HFFc6 (cell line): ENCODE results near the gene P3H1. TPM values are rescaled to one million over a fixed set of nuclear protein-coding genes. Genes with fewer than 3 reads are reported as not detected.
"Not testable (repeated sequence)": the region's sequence is repeated elsewhere in the genome, so short reads cannot be mapped to it uniquely, and the experiment has no call there.

Source experiments
- DNase-seq: peaks from one replicate; pipeline ENCODE4 v3.0.0-alpha.2; 2018
- H3K27ac Mint-ChIP-seq: 2 replicates; pipeline ENCODE4 v1.8.0; 2020; ENCODE audit warnings: mild to moderate bottlenecking, mixed read lengths
- H3K27me3 Mint-ChIP-seq: 2 replicates; pipeline ENCODE4 v1.8.0; 2021; ENCODE audit warnings: mild to moderate bottlenecking, moderate library complexity, mixed read lengths; ENCODE audit not compliant: insufficient read depth
- H3K36me3 Mint-ChIP-seq: 2 replicates; pipeline ENCODE4 v1.8.0; 2021; ENCODE audit warnings: low read depth, mixed read lengths
- H3K4me1 Mint-ChIP-seq: 2 replicates; pipeline ENCODE4 v1.8.0; 2020; ENCODE audit warnings: low read depth, mixed read lengths
- H3K4me3 Mint-ChIP-seq: 2 replicates; pipeline ENCODE4 v1.8.0; 2020; ENCODE audit warnings: mild to moderate bottlenecking, moderate library complexity, mixed read lengths
- H3K9me3 Mint-ChIP-seq: 2 replicates; pipeline ENCODE4 v1.8.0; 2020; ENCODE audit warnings: mild to moderate bottlenecking, mixed read lengths
- CTCF ChIP-seq: fragments of 200-600 bp; sonication (generic); IDR thresholded peaks from 2 replicates; pipeline ENCODE4 v1.5.0; 2021; ENCODE audit warnings: antibody characterized with exemption, mild to moderate bottlenecking
- total RNA-seq, 6 experiments: library from RNA; stranded (reverse); fragmentation: NEBNext Ultra II Directional; extraction: Animal tissue kit (Norgen Biotek cat#: 25700); gene quantifications; 2 replicates in 1 of 6; 3 replicates in 5 of 6; pipeline ENCODE4 v1.2.3, GENCODE V29; 2021

P3H1 gene
- total RNA-seq, 6 experiments from 2014 or later, result 115 to 169 (median 126) TPM

DNA sequence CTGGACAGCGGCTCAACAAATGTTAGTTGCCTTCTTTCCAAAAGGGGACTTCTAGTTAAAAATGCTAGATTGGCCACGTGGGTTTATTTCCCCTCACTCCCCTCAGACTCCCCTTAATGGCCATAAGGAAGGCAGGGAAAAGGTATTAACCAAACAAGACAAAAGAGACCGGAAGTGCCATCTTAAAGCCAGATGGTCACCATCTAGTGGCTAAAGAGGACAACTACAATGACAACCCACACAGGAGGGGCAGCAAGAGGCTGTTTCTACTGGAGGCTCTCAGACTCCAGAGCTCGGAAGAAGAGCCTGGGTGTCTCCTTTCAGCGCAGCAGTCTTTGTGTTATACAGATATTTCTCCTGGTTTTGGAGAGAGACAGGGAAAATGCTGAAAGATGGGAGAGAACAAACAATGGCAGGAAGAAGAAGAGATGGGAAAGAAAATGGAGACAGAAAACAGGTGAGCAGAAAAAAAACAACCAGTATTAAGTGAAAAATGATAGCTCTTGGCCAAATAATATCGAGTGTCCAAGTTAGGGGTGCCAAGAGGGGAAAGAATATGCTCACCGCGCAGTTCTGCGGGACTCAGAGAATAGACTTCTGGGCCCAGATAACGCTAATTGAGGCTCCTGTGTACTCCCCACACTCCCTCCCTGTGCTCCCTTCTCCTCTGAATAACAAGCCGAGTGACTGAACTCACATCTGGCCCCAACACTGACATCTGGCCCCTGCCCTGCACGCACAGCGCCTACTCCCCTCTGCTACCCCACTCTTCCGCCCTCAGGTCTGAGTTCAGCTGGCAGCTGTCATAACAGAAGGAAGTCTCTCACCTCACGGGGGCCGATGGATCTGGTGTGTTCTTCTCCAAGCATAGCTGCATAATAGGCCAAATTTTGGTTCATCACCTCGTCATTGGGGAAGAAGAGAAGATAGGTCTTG lies 9.6 kb downstream of the P3H1 start:
- H3K4me3 Mint-ChIP-seq, result no peak overlapping the region
- H3K36me3 Mint-ChIP-seq, result peaks cover 46% of the 10 kb centered on the region
- H3K4me1 Mint-ChIP-seq, result peaks cover 23% of the 10 kb centered on the region
- DNase-seq, result peak; percentile 61
- H3K9me3 Mint-ChIP-seq, result no peaks in the 10 kb centered on the region
- peak overlapping the region; percentile 29; the same call in 1 of the 2 replicates for H3K27ac Mint-ChIP-seq
- peak; percentile 83 for TF ChIP-seq CTCF
- H3K27me3 Mint-ChIP-seq, result no peaks in the 10 kb centered on the region

GRCh38 chr1:42753070-42753469 lies 13.8 kb downstream of the P3H1 start:
- Mint-ChIP-seq H3K27me3 (peaks cover 2% of the 10 kb centered on the region; the same call in 1 of the 2 replicates), H3K27ac (peak overlapping the region; percentile 78), H3K4me3 (no peak overlapping the region), H3K36me3 (peaks cover 69% of the 10 kb centered on the region), H3K4me1 (peaks cover 23% of the 10 kb centered on the region), H3K9me3 (no peaks in the 10 kb centered on the region)
- DNase-seq, result peak; percentile 42
- no peak for TF ChIP-seq CTCF

DNA sequence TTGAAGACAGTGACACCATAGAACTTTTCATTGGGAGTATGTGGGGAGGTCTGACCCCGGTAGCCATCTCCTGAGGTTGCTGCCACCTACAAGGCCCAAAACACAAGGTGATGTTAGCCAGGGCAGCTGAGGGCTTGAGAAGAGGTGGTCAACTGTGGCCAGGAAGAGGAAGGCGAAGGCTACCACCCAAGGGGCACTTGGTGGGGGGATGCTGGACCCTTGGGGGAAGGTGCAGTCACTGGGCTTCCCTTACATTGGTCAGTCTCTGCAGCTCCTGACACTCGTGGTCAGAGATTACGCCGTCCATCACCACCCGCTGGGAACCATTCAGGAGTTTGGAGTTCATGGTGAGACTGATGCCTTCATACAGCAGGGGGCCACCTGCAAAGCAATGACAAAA lies 14.5 kb downstream of the P3H1 start:
- DNase-seq, result no peak
- Mint-ChIP-seq H3K27ac (peak overlapping the region; percentile 27; the same call in 1 of the 2 replicates), H3K36me3 (peaks cover 69% of the 10 kb centered on the region), H3K4me3 (no peak overlapping the region), H3K4me1 (peaks cover 22% of the 10 kb centered on the region), H3K27me3 (peaks cover 2% of the 10 kb centered on the region; the same call in 1 of the 2 replicates), H3K9me3 (no peaks in the 10 kb centered on the region)
- no peak for TF ChIP-seq CTCF

- DNase-seq, H3K9me3 Mint-ChIP-seq, H3K27me3 Mint-ChIP-seq, H3K4me3 Mint-ChIP-seq: not testable (repeated sequence)
- Mint-ChIP-seq H3K27ac (peak overlapping the region; percentile 40; the same call in 1 of the 2 replicates), H3K4me1 (peaks cover 17% of the 10 kb centered on the region), H3K36me3 (peaks cover 62% of the 10 kb centered on the region)
These were observed 15.2 kb downstream of the P3H1 start for GRCh38 chr1:42751511-42752070.

GRCh38 chr1:42750041-42750440 lies 16.8 kb downstream of the P3H1 start:
- Mint-ChIP-seq H3K36me3 (peaks cover 50% of the 10 kb centered on the region), H3K27me3 (peaks cover 2% of the 10 kb centered on the region; the same call in 1 of the 2 replicates), H3K27ac (no peak overlapping the region), H3K4me3 (no peak overlapping the region), H3K9me3 (no peaks in the 10 kb centered on the region), H3K4me1 (peaks cover 17% of the 10 kb centered on the region)
- no peak for DNase-seq
- no peak for TF ChIP-seq CTCF
